Mammary microvascular endothelial cell (primary cell): ENCODE results near the gene SCAMP5. TPM values are rescaled to one million over a fixed set of nuclear protein-coding genes. Genes with fewer than 3 reads are reported as not detected.

ENCODE experiments used
- total RNA-seq: library from RNA; depleted of rRNA; stranded (reverse); fragments of >200 nt; gene quantifications from 2 replicates; pipeline ENCODE4 v1.2.3, GENCODE V29; 2015

SCAMP5 gene, protein sequence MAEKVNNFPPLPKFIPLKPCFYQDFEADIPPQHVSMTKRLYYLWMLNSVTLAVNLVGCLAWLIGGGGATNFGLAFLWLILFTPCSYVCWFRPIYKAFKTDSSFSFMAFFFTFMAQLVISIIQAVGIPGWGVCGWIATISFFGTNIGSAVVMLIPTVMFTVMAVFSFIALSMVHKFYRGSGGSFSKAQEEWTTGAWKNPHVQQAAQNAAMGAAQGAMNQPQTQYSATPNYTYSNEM
- 3.6 and 4.3 TPM in 2 replicates for total RNA-seq

DNA sequence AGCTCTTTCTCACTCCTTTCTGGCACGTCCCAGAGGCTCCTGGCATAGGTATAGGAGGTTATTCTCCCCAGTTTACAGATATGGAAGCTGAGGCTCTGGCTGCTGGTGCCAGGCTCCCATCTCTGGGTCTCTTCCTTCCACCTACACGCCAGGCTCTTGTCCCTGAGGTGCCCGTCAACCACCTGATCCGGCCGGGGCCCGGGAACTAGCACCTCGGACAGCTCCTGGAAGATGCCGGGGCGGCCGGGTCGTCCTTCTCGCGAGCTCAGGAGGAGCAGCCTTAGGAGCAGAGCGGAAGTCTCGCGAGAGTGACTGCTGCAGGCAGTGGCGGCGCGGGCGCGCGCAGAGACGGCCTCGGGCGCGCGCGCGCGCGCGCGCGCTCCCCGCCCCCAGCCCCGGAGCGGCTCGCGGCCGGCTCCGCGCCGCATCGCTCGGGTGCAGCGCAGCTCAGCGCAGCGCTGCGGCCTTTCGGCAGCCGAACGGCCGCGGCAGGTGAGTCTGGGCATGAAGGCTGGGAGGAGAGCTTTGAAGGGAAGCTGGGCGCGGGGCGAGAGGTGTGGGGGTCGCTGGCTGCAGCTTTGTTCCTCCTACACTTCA is at the start of gene SCAMP5:
Gene SCAMP5 (plus strand): TSS at position 382 of the 597 bp plus-strand sequence. CDS start 16,277 bp downstream, outside the sequence.

DNA sequence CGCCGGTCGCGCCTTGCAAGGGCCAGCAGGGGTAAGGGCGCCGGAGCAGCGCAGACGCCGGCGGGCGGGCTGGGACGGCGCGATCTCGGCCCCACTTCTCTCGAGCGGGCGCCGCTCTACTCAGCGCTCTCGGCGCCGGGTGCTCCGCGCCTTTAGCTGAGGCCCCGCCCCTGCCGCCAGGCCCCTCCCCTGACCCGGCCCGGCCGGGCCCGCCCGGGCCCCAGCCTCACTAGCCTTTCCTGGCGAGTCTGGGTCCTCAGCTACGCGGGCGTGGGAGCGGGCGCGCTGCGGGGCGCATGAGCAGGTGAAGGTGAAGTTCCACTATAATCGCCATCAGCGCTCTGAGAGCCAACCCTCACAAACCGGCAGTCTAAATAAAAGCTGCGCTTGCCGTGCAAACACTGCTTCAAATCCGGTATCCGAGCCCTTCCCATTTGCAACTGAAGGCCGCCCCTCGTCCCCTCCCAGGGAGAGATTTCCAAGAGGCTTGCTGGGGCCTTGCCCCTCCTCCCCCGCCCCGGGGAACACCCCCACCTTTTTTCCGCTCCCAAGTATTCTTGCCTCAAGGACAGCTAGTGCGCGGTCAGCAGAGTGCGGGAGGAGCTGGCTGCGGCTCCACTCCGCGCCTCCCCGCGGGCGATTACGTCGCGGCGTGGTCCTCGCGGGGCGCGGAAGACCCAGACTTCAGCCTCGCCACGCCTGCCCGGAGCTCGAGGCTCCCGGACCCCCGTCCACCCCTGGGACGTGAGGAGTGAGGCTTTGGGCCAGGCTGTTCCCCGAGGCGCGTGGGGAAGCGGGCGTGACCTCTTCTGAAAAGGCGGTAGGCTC is 38.5 kb upstream of the SCAMP5 start, which contains the start of gene RPP25:
Gene RPP25 (minus strand): TSS at position 125 of the 828 bp plus-strand sequence. CDS start 189 bp downstream, outside the sequence.

GRCh38 chr15:75023181-75023871 is 28.0 kb downstream of the SCAMP5 start, which contains the start of gene PPCDC:
TSS of gene PPCDC (plus strand) at chr15:75023590. CDS start at chr15:75028319, 4,729 bp downstream.

Other genes starting within 250 kb of the SCAMP5 start
- gene CYP1A2, start 246.7 kb upstream of the SCAMP5 start, total RNA-seq: not detected in 2 replicates
- gene CSK, start 213.5 kb upstream of the SCAMP5 start, total RNA-seq: 30.0 and 30.9 TPM in 2 replicates
- not detected in 2 replicates for gene LMAN1L, start 182.7 kb upstream of the SCAMP5 start, total RNA-seq
- not detected in 2 replicates for gene CPLX3, start 168.9 kb upstream of the SCAMP5 start, total RNA-seq
- 33.4 and 36.1 TPM in 2 replicates for gene ULK3, start 152.4 kb upstream of the SCAMP5 start, total RNA-seq
- 71.6 and 77.7 TPM in 2 replicates for gene SCAMP2, start 122.2 kb upstream of the SCAMP5 start, total RNA-seq
- 35.4 and 42.9 TPM in 2 replicates for gene MPI, start 105.5 kb upstream of the SCAMP5 start, total RNA-seq
- gene FAM219B, start 88.7 kb upstream of the SCAMP5 start, total RNA-seq: 21.5 and 21.8 TPM in 2 replicates
- 199 and 206 TPM in 2 replicates for gene COX5A, start 57.5 kb upstream of the SCAMP5 start, total RNA-seq
- 24.3 and 27.0 TPM in 2 replicates for gene RPP25, start 38.8 kb upstream of the SCAMP5 start, total RNA-seq
- gene PPCDC, start 28.0 kb downstream of the SCAMP5 start, total RNA-seq: 19.5 and 28.9 TPM in 2 replicates
- gene C15orf39, start 206.3 kb downstream of the SCAMP5 start, total RNA-seq: 15.5 and 19.8 TPM in 2 replicates